Right kidney (tissue), 9 donors: ENCODE results near the gene GPR141.

ENCODE experiments used
- DNase-seq: peaks from one replicate; pipeline ENCODE4 v3.0.0-alpha.2; 2016
- long read RNA-seq, 8 donors: transcript quantifications; one replicate each; lab custom pipeline, GENCODE V29; 2026

The GPR141 gene
- long read RNA-seq, donor 1 = 0 reads
- long read RNA-seq, donor 2 = 0 reads
- long read RNA-seq, donor 3 = 0 reads
- long read RNA-seq, donor 4 = 0 reads
- long read RNA-seq, donor 5 = 0 reads
- long read RNA-seq, donor 6 = 0 reads
- long read RNA-seq, donor 7 = 0 reads
- long read RNA-seq, donor 8 = 0 reads

GRCh38 chr7:37683246-37684120 lies at the start of gene GPR141:
Gene GPR141, plus strand, starts transcription at chr7:37683766. Its CDS starts 56,628 bp downstream, at chr7:37740394.
- DNase-seq = no peak

GRCh38 chr7:37635346-37635745 lies 48.2 kb upstream of the GPR141 start:
- no peak for DNase-seq

GRCh38 chr7:37642028-37642540 lies 41.5 kb upstream of the GPR141 start:
- DNase-seq = peak; percentile 2

GRCh38 chr7:37643876-37644275 lies 39.7 kb upstream of the GPR141 start:
- peak; percentile 6 for DNase-seq

GRCh38 chr7:37645282-37646050 lies 38.1 kb upstream of the GPR141 start:
- no peak for DNase-seq

- no peak for DNase-seq
Observed at GRCh38 chr7:37656913-37657530, 26.5 kb upstream of the GPR141 start.

- no peak for DNase-seq
Observed at GRCh38 chr7:37657816-37658215, 25.8 kb upstream of the GPR141 start.

- no peak for DNase-seq
Observed at GRCh38 chr7:37659971-37660565, 23.5 kb upstream of the GPR141 start.

GRCh38 chr7:37660614-37661013 lies 23.0 kb upstream of the GPR141 start:
- no peak for DNase-seq

- DNase-seq = no peak
Observed at GRCh38 chr7:37663693-37664092, 19.9 kb upstream of the GPR141 start.

- DNase-seq = no peak
Observed at GRCh38 chr7:37665352-37666022, 18.1 kb upstream of the GPR141 start.

- DNase-seq = no peak
Observed at GRCh38 chr7:37666026-37666799, 17.4 kb upstream of the GPR141 start.

- DNase-seq = no peak
Observed at GRCh38 chr7:37669818-37670217, 13.7 kb upstream of the GPR141 start.

GRCh38 chr7:37670436-37670835 lies 13.1 kb upstream of the GPR141 start:
- DNase-seq = no peak

- DNase-seq = no peak
Observed at GRCh38 chr7:37671876-37672275, 11.7 kb upstream of the GPR141 start.

- no peak for DNase-seq
Observed at GRCh38 chr7:37672926-37673325, 10.6 kb upstream of the GPR141 start.

- DNase-seq = no peak
Observed at GRCh38 chr7:37673523-37673922, 10.0 kb upstream of the GPR141 start.

GRCh38 chr7:37674531-37674930 lies 9.0 kb upstream of the GPR141 start:
- DNase-seq = no peak

GRCh38 chr7:37675749-37676148 lies 7.8 kb upstream of the GPR141 start:
- DNase-seq = no peak

GRCh38 chr7:37684927-37685326 lies 1.4 kb downstream of the GPR141 start:
- DNase-seq = no peak
